Urothelium cell line (cell line): ENCODE measurements around the gene SLC40A1.
A peak's percentile ranks its signal among the peaks of the same experiment; 100 is the strongest.

Source experiments
- DNase-seq: peaks from one replicate; pipeline ENCODE4 v3.0.0; 2011; ENCODE audit warnings: low spot score, mixed read lengths
- FAIRE-seq: peaks from 2 replicates; lab custom pipeline; 2011; peaks lifted over from hg19 to GRCh38; lab: Jason Lieb, UNC

Gene SLC40A1

DNA sequence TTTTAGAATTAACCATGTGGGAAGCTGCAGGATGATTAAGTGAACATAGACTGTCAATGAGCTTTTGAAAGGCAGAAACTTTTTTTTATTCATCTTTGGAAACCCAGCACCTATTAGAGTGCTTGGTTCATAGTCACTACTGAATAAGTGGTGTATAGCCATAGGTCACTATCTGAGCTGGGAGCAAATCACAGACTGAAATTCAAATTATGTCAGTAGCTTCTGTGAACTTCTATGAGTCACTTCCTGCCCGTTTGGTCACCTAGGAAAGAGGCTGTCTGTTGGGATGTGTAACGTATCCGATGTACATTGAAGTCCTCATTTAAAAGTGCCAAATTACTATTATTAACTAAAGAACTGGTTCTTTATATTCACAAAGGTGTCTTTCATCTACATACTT, 20.5 kb upstream of the SLC40A1 start:
- FAIRE-seq (no peak), DNase-seq (peak; percentile 33)

- no peak for FAIRE-seq
- DNase-seq: no peak
Measured at GRCh38 chr2:189599245-189599644, 18.7 kb upstream of the SLC40A1 start.

- FAIRE-seq (no peak), DNase-seq (no peak)
Measured at GRCh38 chr2:189595417-189595816, 14.8 kb upstream of the SLC40A1 start.

DNA sequence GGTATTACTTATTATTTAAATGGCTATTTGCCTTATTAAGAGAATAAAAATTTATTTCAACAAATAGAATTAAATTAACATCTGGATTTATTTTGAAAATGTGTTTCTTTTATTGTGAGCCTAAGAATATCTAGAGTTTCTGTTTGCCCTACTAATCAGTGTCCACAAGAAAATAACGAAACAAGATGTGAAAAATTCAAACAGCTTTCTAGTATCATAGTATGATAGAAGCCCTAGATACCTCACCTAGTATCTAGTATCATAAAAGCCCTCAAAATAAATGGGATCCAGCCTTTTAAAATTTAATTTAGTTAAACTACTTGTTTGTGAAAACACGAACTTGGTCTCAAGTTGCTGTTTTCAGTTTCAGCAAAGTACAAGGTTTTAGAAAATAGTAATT, 13.7 kb upstream of the SLC40A1 start:
- no peak for FAIRE-seq
- DNase-seq: no peak

DNA sequence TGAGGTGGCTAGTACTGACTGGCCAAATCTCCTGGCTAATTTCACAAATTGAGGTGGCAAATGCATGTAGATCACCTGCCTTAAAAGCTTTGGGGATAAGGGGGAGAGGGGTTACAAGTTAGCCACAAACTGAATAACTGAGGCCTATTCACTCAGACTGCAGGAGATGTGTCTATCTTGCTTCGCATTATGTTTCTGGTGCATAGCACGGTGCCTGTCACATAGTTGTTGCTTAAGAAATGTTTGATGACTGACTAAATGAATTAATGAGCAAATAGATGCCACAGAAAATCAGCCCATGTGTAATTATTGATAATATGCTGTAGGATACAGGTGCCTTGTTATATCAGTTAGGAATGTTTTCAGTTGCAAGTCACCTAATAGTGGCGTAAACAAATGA, 12.5 kb upstream of the SLC40A1 start:
- DNase-seq: no peak

DNA sequence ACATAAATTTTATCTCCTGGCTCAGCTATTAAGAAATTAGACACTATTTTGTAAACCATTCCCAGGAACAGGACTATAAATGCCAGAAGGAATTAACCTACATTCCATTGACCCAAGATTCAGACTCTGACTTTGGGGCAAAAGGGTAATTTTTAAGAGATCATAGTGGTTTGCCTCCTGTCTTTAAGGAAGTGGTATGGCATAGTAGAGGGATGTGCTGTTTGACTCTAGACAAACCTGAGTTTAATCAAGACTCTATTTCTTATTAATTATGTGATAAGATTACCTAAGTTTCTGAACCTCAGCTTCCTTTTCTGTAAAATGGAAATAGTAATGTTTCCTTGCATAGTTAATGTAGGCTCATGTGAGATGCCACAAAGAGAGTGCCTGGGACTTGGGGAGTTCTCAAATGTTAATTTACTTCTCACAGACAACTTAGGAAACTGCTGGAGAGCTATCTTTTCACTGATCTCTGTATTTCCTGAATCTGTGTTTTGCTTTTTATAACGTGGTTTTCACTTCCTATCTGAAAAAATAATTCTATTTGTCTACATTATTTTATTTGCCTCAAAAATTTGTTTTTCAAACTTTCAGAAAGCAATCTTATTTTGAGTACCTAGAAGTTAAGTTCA, 11.9 kb upstream of the SLC40A1 start:
- FAIRE-seq: no peak
- no peak for DNase-seq

More for the DNA sequence above, 12.5 kb upstream of the SLC40A1 start:
- no peak for FAIRE-seq

DNA sequence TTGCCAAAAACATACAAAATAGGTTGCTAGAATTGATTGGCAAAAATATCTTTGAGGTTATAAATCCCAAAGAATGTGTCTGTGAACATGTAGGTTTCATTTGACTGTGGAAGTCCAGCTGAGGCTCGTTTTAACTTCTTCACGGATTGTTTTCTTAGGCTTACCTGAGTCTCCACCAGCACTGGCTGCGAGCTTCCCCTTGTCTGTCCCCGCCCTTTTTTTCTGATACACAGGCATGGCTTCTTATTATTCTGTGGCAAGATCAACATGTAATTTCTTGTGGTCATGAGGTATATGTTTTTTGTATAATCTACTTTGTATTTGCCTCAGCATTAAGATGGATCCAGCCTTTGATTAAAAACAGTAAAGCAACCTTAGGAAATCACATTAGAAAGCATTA, 7.2 kb upstream of the SLC40A1 start:
- FAIRE-seq: no peak
- DNase-seq: no peak

GRCh38 chr2:189585226-189585756, 4.7 kb upstream of the SLC40A1 start:
- no peak for FAIRE-seq
- DNase-seq: no peak

DNA sequence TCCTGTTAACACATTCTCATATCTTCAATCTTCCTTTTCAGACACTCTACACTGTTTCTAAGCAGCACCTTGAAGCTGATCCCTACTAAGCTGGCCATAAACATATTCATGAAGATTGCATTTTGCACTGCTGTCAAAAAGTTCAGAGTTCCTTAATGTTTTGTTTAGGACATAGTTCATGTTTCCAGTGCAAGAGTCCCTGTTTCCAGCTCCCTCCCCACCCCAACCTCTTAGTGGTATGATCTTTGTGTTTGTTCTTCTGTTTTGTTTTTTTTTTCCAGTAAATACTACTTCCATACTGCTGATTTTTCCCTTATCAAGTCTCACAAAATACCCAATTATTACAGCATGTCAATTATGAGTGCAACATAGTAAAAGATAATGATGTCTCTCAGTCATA, 4.1 kb upstream of the SLC40A1 start:
- DNase-seq (no peak), FAIRE-seq (no peak)

DNA sequence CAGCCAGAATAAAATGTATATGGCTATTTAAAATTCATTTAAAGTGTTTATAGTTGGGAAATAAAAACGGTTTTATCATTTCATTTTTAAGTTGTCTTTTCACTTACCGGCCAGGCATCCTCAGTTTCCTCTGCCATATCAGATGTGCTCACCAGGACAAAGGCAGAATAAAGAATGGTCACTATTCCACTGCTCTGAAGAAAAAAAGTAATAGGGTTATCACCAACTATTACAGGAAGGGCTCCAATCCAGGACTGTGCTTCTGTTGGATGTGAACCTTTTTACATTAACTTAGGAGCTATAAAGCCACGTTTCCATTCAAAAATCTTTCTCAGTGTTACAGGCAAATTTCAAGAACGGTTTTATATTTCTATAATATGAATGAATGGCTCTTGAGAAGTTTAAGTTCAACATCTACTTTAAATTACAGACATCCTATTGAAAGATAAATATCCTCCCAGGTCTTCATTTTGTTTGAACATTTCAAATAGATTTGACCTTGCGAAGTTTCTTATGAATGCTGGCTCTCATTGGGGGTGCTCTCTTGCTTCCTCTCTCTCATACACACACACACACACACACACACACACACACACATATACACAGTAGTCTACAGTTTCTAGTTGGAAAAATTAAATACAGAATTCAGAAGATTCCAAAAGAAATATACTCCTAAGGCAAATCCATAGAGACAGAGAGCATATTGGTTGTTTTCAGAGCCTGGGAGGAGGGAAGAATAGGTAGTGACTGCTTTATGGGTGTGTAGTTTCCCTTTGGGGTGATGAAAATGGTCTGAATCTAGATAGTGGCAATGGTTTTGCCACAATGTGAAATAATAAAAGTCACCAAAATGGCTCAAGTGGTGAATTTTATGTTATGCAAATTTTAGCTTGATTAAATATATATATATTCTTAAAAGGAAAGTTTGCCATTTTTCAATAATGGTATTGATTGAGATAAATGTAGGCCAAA, 2.9 kb upstream of the SLC40A1 start:
- DNase-seq (no peak), FAIRE-seq (no peak)

- DNase-seq: no peak
- no peak for FAIRE-seq
Measured at GRCh38 chr2:189582809-189583192, 2.2 kb upstream of the SLC40A1 start.

GRCh38 chr2:189582140-189582808, 1.7 kb upstream of the SLC40A1 start:
- FAIRE-seq (no peak), DNase-seq (no peak)

DNA sequence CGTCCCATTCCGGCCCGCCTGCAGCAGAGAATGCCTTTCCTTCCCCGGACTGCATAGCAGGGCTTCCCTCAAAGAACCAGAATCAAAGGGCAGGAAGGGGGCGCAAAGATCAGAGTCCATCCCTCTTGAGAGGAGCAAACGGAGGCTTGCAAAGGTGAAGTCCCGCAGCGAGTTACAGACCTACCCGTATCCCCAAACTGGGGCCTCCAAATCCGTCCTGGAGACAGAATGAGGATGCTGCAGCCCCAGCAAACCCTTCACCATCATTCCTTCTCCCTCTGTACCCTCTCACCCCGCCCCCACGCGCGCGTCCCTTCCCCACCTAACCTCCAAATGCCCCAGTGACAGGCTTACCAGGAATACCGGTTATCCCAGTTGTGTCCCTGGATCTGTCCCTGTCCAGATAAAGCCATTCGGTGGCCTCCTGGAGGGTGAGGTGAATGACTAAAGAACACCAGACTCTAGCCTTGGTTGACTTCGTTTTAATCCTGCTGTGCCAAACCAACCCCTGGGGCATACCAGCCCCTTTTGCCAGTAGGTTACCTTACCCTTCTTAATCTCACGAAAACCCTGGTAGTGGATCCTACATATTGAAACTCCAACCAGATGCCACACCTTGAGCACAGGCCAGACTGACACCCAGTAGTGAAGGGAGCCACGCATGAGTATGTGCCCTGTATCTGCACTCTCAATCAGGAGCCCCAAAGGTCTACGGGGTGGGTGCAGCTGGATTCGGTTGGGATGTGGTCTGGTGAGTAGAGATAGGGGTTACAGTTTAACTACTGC, 961 bp upstream of the SLC40A1 start:
- DNase-seq (no peak), FAIRE-seq (no peak)

GRCh38 chr2:189580241-189580651, 340 bp downstream of the SLC40A1 start:
- FAIRE-seq: no peak

GRCh38 chr2:189579585-189580186, 900 bp downstream of the SLC40A1 start:
- FAIRE-seq (no peak), DNase-seq (no peak)

More at GRCh38 chr2:189580241-189580651, 340 bp downstream of the SLC40A1 start:
- peak; percentile 43 for DNase-seq

DNA sequence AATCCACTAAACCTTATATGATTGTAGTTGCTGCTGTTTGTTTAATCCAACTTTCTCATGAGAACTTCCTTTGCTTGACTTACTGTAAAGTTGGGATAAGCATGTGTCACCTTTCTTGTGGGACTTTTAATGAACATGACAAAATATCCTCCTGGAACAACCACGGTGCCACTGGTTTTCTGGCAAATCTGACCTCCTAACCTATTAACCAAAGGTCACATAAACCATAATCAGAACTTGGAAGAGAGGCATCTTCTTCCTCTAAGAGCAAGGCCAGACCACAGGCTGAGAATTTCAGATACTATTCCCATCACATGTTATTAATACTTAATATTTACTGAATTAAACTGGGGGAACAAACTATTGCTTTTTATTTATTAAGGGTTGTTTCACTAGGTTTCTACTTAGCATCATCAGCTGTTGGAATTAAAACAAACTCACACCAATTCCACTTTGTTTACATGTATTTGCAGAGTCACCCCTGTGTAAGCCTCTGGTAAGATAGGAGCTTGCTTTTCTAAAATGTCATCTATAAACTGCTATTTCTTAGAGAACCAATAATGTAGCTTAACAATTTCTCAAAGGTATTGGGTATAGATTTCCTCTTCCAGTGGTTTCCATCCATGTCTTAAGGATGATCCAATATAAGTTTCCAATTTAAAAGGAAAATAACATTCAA, 2.2 kb downstream of the SLC40A1 start:
- FAIRE-seq: no peak
- DNase-seq: no peak

DNA sequence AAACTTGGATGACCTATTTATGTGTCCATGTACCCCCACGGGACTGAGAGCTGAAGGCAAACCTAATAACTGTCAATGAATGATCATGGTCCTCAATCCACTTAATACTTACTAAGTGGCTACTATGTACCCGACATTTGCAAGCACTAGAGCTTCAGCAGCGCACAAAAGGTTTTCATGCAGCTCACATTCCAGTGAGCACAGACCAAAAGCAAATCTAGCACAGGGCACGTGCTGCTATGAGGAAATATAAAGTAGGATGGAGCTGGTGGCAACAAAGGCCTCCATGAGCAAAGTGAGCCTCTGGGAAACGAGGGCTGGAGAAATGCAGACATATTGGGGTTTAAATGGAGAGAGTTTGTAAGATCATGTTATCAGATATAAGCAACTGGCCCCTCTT, 3.5 kb downstream of the SLC40A1 start:
- FAIRE-seq (no peak), DNase-seq (no peak)

DNA sequence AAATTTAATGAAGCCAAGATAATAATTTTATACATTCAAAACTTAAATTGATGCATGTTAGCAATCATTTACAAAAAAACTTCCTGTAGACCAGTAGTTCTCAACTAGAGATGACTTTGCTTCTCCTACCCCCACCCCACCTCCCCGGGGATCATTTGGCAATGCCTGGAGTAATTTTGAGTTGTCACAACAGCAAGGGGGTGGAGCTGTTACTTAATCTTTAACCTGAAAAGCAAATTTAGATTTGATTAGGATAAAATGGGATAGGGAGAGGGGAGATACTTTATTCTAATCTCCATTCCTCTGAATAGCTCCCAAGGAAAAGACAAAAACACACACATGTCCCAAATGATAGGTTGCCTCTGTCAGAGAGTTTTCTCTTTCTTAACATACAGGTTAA, 4.2 kb downstream of the SLC40A1 start:
- FAIRE-seq (no peak), DNase-seq (no peak)

DNA sequence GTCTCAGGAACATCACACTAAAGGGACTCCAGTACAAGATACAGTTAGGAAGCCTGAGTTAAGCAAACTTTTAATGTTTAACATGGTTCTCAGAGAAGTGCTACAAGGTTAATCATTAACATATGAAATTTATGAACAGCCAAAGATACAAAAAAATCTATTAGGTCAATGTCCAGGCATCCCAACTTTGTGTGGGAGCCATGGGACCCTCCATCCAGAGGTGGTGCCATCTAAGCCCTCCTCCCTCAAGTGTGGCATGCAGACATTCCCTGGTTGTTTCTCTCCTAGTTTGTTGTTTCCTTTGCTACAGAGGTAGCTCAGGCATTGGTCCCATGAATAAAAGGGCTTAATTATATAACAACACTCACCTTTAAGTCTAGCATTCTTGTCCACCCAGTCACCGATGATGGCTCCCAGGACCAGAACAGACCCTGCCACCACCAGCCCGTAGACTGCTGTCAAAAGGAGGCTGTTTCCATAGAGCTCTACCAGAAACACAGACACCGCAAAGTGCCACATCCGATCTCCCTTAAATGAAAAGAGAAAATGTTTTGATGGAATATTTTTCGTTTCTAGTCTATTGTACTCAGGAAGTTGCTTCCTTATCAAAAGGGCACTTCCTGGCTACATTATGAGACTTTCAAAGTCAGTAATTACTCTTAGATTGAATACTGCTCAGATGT, 5.7 kb downstream of the SLC40A1 start:
- no peak for FAIRE-seq
- no peak for DNase-seq
